Nephron (organoid): Measurements from ENCODE around the gene ROPN1.

Experiments
- H3K27ac Mint-ChIP-seq, 3 experiments: 2 replicates each; pipeline ENCODE4 v1.8.0; 2020; ENCODE audit warnings: mixed read lengths in 3 of 3, mild to moderate bottlenecking in 2 of 3, moderate library complexity in 1 of 3
- H3K27me3 Mint-ChIP-seq: 2 replicates; pipeline ENCODE4 v1.8.0; 2021; ENCODE audit warnings: low read depth, mild to moderate bottlenecking, moderate library complexity, mixed read lengths
- H3K36me3 Mint-ChIP-seq: 2 replicates; pipeline ENCODE4 v1.8.0; 2020; ENCODE audit warnings: low read depth, mixed read lengths
- H3K4me1 Mint-ChIP-seq: 2 replicates; pipeline ENCODE4 v1.8.0; 2020; ENCODE audit warnings: mixed read lengths
- H3K4me3 Mint-ChIP-seq, 3 experiments: 2 replicates each; pipeline ENCODE4 v1.8.0; 2020; ENCODE audit warnings: mild to moderate bottlenecking in 3 of 3, mixed read lengths in 3 of 3, moderate library complexity in 2 of 3
- H3K9me3 Mint-ChIP-seq: 2 replicates; pipeline ENCODE4 v1.8.0; 2020; ENCODE audit warnings: mixed read lengths
- CTCF ChIP-seq, 3 experiments: fragments of 200-600 bp; sonication (generic); IDR thresholded peaks; one replicate each; pipeline ENCODE4 v1.5.0; 2021; ENCODE audit warnings: antibody characterized with exemption in 3 of 3; ENCODE audit not compliant: unreplicated experiment in 3 of 3

The ROPN1 gene

GRCh38 chr3:123961508-123961856, 30.4 kb downstream of the ROPN1 start:
- Mint-ChIP-seq H3K4me1 (peaks cover 44% of the 10 kb centered on the region), H3K27ac (peak overlapping the region; percentile 95 to 99 (median 99)), H3K4me3 (peak overlapping the region; percentile 98 to 99 (median 98)), H3K9me3 (no peaks in the 10 kb centered on the region), H3K27me3 (no peaks in the 10 kb centered on the region), H3K36me3 (no peaks in the 10 kb centered on the region)
- TF ChIP-seq CTCF (IDR thresholded peaks at IDR 0.05; ENCODE audit: unreplicated experiment in 3 of 3) = no peak

GRCh38 chr3:123960781-123961507, 31.0 kb downstream of the ROPN1 start, which contains the start of gene CCDC14:
CCDC14 (minus strand) TSS chr3:123961229; CDS start chr3:123961173, 56 bp downstream.
- TF ChIP-seq CTCF (IDR thresholded peaks at IDR 0.05; ENCODE audit: unreplicated experiment in 3 of 3) = no peak
- H3K27ac Mint-ChIP-seq = peak within 1 kb of the TSS; percentile 95 to 99 (median 99)
- H3K4me1 Mint-ChIP-seq = peaks cover 44% of the 10 kb centered on the region
- H3K27me3 Mint-ChIP-seq = no peaks in the 10 kb centered on the region
- no peaks in the 10 kb centered on the region for H3K36me3 Mint-ChIP-seq
- no peaks in the 10 kb centered on the region for H3K9me3 Mint-ChIP-seq
- peak within 1 kb of the TSS; percentile 98 to 99 (median 98) for H3K4me3 Mint-ChIP-seq

GRCh38 chr3:123953735-123954134, 38.2 kb downstream of the ROPN1 start:
- Mint-ChIP-seq H3K27ac (no peak overlapping the region), H3K9me3 (no peaks in the 10 kb centered on the region), H3K36me3 (peaks cover 53% of the 10 kb centered on the region), H3K27me3 (no peaks in the 10 kb centered on the region), H3K4me3 (no peak overlapping the region), H3K4me1 (peaks cover 13% of the 10 kb centered on the region)
- TF ChIP-seq CTCF (IDR thresholded peaks at IDR 0.05; ENCODE audit: unreplicated experiment in 3 of 3) = no peak

GRCh38 chr3:123952844-123953520, 38.9 kb downstream of the ROPN1 start:
- Mint-ChIP-seq H3K36me3 (peaks cover 58% of the 10 kb centered on the region), H3K9me3 (no peaks in the 10 kb centered on the region), H3K27ac (no peak overlapping the region), H3K4me3 (no peak overlapping the region), H3K4me1 (peaks cover 6% of the 10 kb centered on the region), H3K27me3 (no peaks in the 10 kb centered on the region)
- TF ChIP-seq CTCF (IDR thresholded peaks at IDR 0.05; ENCODE audit: unreplicated experiment in 3 of 3) = no peak

GRCh38 chr3:123951522-123952447, 40.1 kb downstream of the ROPN1 start:
- Mint-ChIP-seq H3K4me1 (no peaks in the 10 kb centered on the region), H3K36me3 (peaks cover 60% of the 10 kb centered on the region), H3K27me3 (no peaks in the 10 kb centered on the region), H3K4me3 (no peak overlapping the region), H3K27ac (no peak overlapping the region), H3K9me3 (no peaks in the 10 kb centered on the region)
- TF ChIP-seq CTCF (IDR thresholded peaks at IDR 0.05; ENCODE audit: unreplicated experiment in 3 of 3) = no peak
